HG03520 (cell line): Measurements from ENCODE around the gene TNK2.
"Not testable (repeated sequence)": the region's sequence is repeated elsewhere in the genome, so short reads cannot be mapped to it uniquely, and the experiment has no call there.

ENCODE experiments used
- ATAC-seq: cut with Tn5 transposase; IDR thresholded peaks from one replicate; pipeline ENCODE4 v1.9.1; 2021; ENCODE audit warnings: mild to moderate bottlenecking, moderate library complexity; ENCODE audit not compliant: unreplicated experiment

The TNK2 gene

GRCh38 chr3:195824425-195825190 lies 83.7 kb downstream of the TNK2 start:
- not testable (repeated sequence) for ATAC-seq

DNA sequence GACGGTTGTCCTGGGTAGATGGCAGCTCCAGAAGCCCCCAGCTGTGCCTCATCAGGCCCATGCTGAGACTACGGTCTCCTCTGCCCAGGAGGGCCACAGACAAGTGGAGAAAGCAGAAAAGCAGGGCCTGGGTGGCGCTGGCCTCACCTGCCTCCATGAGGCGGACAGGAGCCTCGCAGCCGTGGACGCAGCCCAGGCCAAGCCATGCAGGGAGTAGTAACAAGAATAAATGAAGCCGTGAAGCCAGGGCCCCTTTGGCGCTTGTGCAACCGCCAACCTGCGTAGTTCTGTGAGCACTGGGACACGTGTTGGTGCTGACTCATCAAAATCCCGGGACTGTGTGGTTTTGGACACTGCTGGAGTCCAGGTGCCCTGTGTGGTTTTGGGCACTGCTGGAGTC lies 84.4 kb downstream of the TNK2 start:
- no peak for ATAC-seq

- no peak for ATAC-seq
These were observed 85.1 kb downstream of the TNK2 start for GRCh38 chr3:195823280-195823679.

GRCh38 chr3:195822131-195822696 lies 86.1 kb downstream of the TNK2 start:
- ATAC-seq, result no peak

- ATAC-seq, result no peak
These were observed 86.8 kb downstream of the TNK2 start for GRCh38 chr3:195821403-195822130.

DNA sequence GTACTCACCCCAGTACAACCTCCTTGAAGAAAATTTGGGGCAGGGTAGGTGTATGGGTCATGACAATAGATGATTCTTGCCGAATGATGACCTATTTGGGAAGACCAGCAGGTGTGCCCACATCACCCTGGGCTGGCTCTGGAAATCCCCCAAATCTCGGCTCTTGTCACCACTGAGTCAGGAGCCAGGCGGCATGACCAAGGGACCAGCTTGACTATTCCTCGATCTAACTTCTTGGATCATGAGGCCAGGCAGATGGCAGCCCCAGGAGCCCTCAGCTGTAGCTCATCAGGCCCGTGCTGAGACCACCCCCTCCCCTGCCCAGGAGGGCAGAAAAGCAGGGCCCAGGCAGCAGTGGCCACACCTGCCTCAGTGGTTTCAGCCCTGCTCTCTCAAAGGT lies 87.5 kb downstream of the TNK2 start:
- no peak for ATAC-seq

- ATAC-seq, result no peak
These were observed 88.2 kb downstream of the TNK2 start for GRCh38 chr3:195820186-195820585.

DNA sequence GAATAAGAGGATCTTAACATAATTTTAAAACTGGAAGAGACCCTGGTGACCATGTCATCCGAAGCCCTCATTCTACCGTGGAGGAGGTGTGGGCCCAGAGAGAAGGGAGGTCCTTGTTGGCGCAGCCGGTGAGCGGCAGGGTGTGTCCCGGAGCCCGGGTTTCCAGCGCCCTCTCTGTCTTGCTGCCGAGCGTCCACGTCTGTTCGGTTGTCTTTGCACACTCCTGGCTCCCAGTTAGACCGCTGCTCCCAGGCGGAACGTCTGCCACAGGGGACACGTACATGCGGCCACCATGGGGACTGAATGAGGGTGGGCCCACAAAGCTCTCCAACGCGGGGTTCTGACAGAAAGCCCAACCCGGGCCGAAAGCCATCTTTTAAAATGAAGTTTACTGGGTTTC lies 90.0 kb downstream of the TNK2 start:
- no peak for ATAC-seq

DNA sequence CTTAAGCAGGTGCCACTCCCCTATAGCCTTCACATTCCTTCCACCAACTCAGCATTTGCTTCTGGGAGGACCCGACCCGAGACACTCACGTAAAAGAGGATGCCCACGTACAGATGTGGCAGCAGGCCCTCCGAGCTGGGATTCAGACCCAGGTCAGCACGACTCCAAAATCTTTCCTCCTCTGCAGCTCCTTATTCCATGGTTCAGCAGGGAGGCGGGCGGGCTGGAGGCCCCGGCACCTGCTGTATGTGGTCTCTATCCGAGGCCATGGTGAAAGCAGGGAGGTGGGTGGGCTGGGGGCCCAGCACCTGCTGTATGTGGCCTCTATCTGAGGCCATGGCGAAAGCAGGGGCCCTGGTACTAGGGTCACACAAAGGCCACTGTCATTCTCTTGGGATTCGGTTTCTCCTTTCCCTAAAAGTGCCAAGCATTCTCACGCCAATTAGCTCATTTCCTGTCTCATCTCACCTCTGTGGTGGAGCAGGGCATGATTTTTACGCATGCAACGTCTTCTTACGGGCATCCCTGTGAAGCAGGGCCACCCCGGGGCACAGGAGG lies 90.7 kb downstream of the TNK2 start:
- no peak for ATAC-seq

GRCh38 chr3:195816276-195816913 lies 92.0 kb downstream of the TNK2 start:
- not testable (repeated sequence) for ATAC-seq

DNA sequence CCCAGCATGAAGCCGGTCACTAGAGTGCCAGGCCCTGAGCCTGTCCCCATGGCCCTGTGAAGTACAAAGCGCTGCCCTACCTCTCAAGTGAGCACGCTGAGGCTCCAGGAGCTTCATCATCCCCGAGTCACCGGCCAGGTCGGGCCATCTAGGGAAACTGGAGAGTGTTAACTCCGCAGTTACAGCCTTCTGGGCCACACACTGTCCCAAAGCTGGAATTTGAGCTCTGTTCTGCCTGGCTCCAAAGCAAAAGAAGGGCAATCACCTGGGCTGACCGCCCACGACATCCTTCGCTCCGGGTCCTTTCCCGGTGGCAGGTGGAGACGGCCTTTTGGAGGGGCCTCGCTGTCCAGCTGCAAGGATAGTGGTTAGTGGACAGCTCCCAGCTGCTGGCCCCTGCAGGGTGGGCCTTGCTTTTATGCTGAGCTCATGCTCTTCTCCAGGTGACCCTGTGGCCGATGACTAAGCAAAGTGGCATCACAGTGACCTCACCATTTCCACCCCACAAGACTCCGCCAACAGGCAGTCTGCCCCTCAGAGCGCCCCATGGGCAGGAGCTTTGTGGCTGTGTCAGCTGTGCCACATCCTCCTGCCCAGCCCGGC lies 93.1 kb downstream of the TNK2 start:
- ATAC-seq, result no peak

DNA sequence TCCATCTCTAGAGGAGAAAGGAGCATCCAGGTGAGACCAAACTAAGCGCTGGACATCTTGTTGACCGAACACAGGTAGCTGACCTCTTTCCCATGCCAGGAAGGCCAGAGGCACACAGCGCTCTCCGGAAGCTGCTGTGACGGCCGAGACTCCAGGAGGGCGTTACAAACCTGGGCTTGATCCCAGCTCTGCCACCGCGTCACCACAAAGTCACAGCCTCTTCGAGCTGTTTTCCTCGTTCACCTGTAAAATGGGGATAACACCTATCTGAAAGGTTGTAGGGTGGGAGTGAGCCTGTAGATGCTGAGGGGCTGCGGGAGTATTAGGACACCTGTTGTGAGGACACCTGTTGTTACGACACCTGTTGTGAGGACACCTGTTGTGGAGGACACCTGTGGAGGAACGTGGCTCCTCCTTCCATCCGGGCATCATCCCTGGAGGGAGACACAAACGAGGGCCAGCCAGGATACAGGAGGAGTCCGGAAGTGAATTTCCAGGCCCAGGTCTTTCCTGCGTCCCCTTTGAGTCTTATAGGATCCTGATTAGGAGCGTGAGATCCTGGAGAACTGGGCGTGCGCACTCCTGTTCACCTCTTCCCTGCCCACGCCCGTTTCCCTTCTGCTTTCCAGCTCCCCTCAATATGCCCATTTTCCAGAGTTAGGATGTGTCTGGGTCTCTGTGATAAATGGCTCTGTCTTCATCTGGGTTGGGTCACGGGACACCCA lies 94.3 kb downstream of the TNK2 start:
- ATAC-seq, result no peak
